GM18526 (cell line): ENCODE measurements around the gene FGF1.

Source experiments
- POLR2A ChIP-seq: IDR thresholded peaks from 3 replicates; pipeline ENCODE4 v1.6.1; 2011; ENCODE audit not compliant: insufficient read length; ENCODE audit errors: extremely low read depth

Gene FGF1

GRCh38 chr5:142664067-142664466, 21.8 kb downstream of the FGF1 start:
- no peak for TF ChIP-seq POLR2A

- no peak for TF ChIP-seq POLR2A
Observed at GRCh38 chr5:142663246-142663645, 22.6 kb downstream of the FGF1 start.

- TF ChIP-seq POLR2A, result no peak
Observed at GRCh38 chr5:142661957-142662356, 23.9 kb downstream of the FGF1 start.

DNA sequence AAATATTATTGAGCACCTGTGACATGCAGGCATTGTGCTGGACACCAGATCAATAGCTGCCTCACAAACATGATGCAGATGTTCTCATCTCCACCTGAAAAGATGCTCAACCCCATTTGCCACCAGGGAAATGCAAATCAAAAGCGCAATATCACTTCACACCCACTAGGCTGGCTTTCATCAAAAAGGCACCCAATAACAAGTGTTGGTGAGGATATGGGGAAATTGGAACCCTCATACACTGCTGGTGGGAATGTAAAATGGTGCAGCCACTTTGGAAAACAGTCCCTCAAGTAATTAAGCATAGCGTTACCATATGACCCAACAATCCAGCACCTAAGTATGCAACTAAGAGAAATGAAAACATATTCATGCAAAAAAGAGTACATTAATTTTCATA, 24.7 kb downstream of the FGF1 start:
- no peak for TF ChIP-seq POLR2A

GRCh38 chr5:142660731-142661130, 25.2 kb downstream of the FGF1 start:
- TF ChIP-seq POLR2A, result no peak

- TF ChIP-seq POLR2A, result no peak
Observed at GRCh38 chr5:142660196-142660595, 25.7 kb downstream of the FGF1 start.

DNA sequence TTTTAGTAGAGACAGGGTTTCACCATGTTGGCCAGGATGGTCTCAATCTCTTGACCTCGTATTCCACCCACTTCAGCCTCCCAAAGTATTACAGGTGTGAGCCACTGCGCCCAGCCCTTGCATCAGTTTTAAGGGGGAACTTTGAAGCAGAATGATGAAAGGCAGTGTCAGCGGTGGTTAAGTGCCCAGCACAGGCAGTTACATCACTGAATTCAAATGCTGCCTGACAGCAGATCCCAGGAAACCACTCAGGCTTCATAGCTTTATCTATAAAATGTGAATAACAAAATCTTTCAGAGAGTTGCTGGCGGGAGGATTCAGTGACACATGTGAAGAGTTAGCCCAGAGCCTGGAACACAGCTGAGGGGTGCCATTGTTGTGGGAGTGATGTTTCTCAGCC, 26.5 kb downstream of the FGF1 start:
- TF ChIP-seq POLR2A, result no peak

DNA sequence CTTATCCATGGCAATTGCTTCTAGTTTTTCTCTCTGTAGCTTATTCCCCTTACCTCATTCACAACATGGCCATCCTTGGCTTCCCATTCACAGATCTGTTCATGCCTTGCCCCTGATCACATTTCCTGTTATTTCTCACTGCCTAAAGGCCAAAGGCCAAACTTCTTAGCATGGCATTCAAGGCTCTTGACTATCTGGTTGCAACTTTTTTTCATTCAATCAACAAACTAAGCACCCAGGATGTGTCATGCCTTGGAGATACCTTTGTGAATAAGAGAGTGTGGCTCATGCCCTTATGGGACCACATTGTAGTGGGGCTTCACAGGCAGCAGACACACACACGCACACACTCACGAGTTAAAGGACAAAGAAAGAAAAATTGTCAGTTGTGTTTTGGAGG, 27.6 kb downstream of the FGF1 start:
- no peak for TF ChIP-seq POLR2A

GRCh38 chr5:142657446-142657845, 28.4 kb downstream of the FGF1 start:
- TF ChIP-seq POLR2A, result no peak

- TF ChIP-seq POLR2A, result no peak
Observed at GRCh38 chr5:142655339-142656267, 30.3 kb downstream of the FGF1 start.

DNA sequence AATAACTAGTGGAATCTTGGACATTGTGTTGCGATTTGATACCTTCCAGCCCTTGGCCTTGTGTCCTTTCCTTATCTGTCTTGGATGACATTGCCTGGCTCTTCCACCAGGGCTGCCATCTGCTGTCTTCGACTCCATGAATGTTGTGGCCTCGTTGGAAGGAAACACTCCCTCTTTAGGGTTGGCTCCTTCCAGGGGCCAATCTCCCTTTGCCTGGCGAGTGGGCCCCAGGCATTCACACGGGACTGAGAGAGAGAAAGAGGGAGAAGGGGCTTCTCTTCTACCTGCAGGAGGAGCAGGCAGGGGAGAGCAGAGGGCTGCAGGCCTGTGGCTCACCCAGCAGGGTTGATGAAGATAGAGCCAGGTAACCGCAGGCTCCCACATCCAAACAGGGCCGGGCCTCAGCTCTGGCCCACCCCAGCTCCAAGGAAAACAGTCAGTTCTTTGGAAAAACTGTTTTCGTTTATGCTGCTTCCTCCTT, 31.3 kb downstream of the FGF1 start:
- TF ChIP-seq POLR2A, result no peak

DNA sequence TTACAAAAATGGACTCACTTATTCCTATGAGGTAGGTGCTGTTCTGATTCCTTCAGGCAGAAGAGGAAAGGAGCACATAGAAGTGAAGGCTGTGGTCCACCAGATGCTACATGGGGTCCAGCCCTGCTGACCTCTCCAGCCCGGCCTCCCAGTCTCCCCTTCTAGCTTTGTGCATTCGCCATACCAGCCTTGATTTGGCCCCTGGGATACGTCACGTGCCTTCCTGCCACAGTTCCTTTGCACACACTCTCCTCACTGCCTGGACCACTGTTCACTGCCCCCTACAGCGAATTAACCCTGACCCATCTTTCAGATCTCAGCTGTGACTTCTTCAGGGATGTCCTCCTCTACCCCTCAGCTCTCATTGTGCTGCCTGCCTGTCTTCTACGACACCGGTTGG, 32.6 kb downstream of the FGF1 start:
- no peak for TF ChIP-seq POLR2A

DNA sequence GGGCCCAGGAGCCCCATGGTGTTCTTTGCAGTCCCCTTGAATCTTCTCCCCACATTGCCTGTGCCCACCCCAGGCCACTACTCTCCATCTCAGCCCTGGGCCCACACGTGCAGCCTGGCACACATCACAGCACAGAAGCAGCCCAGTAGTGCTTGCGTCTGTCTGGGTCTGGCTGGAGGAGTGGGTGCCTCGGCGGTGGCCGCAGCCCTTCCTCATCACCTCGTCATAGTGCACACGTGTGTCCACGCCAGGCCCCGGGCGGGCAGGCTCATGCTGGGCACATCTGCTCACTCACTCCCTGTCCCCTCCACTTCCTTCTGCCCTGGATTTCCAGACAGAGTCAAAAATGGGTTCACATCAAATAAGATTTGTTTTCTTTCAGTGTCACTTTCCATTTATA, 33.3 kb downstream of the FGF1 start:
- no peak for TF ChIP-seq POLR2A

- TF ChIP-seq POLR2A, result no peak
Observed at GRCh38 chr5:142650881-142651280, 35.0 kb downstream of the FGF1 start.

- TF ChIP-seq POLR2A, result no peak
Observed at GRCh38 chr5:142650060-142650459, 35.8 kb downstream of the FGF1 start.

DNA sequence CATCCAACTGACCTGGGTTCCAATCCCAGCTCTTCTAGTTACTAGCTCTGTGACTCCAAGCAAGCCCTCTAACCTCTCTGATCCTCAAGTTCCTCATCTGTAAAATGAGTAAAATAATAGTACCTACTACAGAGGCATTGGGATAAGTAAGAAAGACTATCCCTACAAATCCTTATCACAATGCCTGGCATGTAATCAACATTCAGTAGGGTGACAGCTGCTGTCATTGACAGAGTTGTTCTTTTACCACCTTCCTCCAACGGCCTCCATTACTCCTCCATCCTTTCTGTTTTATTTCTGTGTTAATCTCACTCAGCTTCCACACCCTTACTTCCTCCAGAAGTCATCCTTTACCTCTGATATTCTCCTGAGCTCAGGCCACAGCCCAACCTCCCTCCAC, 40.4 kb downstream of the FGF1 start:
- TF ChIP-seq POLR2A, result no peak
